GM21528 (cell line): ENCODE results near the gene PDK2.

ENCODE experiments used
- ATAC-seq: cut with Tn5 transposase; IDR thresholded peaks from one replicate; pipeline ENCODE4 v1.9.1; 2021; ENCODE audit warnings: mild to moderate bottlenecking, moderate library complexity; ENCODE audit not compliant: unreplicated experiment, low FRiP score

PDK2 gene

DNA sequence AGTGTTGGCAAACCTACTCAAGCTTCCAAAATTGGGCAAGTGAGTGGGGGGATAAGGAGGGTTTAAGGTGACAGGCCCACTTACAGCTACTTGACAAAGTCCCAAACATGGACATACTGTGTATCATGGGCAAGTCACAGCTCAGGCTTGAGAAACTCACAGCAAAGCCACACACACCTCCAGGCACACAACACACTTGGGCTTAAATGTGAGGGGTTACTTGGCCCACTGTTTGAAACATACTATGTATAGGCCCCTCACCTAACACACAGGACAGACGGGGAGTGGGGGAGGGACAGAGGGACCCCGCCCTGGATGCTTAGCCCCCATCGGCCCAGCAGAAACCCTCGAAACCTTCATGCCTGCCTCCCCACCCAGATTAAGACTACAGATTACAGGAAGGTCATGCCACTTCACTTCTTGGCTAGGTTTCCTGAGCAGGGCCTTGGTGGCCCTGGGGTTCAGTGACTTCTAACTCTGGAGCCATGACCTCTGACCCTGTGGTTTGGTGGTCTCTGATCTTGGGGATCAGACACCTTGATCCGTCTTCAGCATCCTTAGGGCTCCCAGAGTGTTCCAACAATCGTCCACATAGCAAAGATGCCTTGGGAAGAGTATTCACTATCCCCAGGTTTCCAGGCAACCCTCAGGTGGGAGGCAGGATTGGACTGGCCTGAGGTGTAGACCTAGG is 37.1 kb downstream of the PDK2 start:
- ATAC-seq, result no peak

DNA sequence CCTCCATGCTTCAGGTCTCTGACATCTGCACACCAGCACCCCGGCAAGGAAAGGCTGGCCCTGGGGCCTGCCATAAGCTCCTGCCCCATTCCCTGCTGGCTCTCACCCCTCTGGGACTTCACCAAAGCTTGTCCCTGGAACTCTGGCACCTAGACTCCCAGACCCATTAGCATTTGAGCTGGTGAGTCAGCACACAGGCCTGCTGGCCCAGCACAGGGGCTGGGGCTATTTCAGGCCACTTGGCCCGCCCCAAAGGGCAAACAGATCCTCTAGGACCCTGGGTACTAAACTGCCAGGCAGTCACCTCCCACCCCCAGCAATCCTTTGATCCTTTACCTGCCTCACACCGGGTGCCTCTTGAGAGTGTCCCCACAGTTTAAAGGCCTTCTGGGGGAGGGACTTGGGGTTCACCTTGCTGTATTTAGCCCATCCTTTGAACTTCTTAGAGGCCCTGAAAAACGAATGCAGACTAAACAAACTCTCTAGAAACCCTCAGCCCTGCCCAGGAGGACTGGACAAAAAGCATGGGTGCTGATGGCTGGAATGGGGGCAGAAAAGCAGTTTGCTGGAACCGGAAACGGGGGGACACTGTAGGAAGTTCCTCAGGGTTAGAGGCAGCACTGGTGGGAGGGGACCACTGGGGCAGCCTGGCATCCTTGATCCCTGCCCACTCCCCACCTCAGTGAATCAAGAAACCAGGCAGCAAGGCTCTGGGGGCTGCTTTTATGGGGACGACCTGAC is 38.0 kb downstream of the PDK2 start:
- ATAC-seq, result no peak

DNA sequence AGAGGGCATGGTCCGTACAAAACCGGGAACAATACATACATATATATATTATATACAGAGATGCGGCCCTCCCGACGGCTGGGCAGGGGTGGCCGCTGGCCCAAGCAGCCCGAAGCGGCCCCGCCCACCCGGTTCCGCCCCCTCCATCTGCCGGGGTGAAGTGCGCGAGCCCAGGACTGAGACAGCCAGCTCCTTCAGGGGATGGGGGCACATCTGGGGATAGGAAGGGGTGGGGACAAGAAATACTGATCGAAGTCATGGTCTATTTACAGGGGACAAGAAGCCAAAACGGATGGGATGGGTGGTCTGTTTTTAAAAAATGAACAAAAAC is 38.6 kb downstream of the PDK2 start:
- ATAC-seq, result no peak

DNA sequence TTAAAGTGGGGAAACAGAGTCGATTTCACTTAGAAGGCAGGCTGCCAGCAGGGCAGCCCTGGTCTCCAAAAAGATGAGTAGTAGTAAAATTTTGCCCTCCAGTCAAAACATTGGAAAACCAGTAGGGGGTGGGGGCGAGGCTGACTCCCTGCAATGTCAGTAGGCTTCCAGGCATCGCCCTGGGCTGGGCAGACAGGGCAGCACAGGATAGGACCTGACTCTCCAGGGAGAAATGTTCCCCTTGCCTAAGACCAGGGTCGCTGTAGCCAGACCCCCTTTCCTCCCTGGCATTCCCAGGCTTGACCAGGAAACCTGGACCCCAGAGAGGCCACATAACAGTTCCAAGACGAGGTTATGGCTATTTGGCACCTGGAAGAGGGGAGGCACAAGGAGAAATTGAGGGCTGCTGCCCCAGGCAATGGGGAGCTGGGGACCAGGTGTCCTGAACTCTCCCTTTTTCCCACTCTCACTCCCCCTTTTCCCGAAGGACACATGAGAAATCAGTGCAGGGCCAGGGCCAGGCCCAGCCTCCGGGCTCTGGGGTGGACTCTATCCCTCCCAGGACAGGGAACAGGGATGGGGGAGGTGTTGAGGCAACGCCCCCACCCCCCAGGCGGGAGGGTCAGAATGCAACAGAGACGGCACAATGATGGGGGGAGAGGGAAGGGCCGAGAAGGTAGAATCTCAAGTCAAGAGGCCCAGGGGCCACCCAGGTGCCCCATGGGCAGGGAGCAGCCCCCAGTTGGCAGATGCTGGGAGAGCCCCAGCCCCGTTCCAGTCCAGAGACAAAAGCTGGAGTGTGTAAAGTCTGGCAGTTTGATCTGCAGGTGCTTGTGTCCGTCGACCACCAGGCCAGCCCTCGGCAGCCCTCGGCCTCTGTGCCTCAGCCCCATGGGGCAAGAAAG is 39.3 kb downstream of the PDK2 start:
- ATAC-seq, result no peak

DNA sequence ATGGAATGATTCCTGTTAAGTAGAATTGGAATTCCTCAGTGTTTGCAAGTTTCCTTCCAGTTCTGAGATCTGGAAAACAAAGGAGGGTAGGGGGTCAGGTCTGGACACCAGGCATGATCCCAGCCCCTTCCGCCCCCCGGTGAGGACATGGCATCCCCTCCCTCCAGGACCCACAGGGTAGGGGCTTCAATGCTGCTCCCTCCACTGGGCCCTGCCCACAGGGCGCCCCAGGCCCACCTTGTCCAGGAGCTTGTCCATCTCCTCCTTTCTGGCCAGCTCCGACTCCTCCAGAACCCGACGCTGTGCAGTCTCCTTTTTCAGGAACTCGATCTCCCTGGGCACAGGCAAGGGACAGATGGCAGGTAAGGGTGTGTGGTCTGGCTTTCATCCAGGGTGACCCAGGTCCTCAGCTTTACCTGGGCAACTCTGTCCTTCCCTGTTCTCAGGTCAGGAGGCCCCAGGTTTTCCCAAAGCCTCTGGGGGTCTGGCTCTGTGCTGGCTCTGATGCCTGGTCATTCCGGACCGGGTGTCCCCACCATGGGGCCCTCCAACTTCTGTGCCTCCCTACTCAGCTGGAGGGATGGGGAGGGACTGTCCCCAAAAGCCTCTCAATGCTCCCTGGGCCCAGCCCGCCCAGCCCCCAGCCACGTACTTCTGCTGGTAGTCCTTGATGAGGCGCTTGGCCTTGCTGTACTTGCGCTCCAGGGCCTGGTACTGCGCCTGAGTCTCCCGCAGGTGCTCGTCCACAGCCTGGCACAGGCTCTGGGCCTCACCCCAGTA is 40.4 kb downstream of the PDK2 start:
- no peak for ATAC-seq

DNA sequence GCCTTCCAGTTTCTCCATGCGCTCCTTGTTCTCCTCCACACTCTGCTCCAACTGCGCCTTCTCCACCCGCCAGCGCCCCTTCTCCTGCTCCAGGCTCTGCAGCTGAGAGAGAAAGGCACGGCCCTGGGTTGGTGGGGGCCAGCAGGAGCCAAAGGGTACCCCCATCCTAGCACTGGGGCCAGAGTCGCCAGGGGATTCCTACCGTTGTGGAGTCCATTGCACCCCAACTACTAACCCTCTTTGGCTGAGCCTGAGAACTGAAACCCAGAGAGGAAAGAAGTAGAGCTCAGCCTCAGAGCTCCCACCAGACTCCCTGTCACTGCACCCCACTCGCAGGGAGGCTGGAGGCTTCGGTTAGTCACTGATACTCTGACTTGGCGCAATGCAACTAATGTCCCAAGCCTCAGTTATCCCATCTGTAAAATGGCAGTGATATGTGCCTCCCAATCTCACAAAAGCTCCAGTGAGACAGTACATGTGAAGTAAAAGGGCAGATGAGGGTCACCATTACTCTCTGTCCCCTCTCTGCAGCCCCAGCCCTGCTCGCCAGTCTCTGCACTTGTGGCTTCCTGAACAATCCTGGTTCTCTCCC is 41.0 kb downstream of the PDK2 start:
- no peak for ATAC-seq

DNA sequence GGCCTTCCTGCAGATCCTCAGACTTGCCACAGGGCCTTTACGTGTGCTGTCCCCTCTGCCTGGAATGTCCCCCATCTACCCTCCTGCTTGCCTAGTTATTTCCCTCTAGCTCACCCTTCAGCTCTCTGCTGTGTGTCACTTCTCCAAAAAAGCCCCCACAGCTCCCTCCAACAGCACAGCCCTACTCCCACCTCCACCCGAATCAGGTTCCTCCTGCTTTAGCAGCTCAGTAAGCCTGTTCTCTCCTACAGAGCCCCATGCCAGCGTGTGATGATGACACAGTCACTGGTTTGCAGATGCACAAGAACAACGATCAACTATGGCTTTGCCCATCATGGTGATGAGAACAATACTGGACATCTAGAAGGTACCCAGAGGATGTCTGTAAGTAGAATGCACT is 41.9 kb downstream of the PDK2 start:
- ATAC-seq, result no peak

DNA sequence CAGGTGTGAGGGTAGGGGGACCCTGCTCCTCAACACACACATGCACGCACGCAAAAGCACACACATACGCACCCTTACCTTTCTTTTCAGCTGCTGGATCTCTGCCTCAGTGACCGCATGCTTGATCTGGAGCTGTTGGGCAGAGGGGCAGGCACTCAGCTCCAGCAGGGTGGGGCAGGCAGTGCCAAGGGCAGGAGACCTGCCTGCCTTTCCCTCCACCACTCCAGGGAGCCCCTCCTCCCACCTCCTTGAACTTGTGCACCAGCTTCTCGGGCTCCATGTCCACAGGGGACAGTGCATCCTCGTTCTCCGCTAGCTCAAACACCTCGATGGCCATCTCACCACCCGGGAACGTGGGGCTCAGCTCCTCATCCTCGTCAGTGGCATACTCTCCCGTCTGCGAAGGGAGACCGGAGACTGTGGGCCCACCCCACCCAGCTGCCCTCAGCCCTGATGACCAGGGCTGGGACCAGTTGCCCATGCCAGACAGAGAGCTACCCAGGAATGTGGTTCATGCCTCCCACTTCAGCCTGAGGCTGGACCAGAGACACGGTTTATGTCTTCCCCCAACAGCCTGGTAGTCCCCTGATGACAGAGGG is 44.1 kb downstream of the PDK2 start:
- no peak for ATAC-seq

DNA sequence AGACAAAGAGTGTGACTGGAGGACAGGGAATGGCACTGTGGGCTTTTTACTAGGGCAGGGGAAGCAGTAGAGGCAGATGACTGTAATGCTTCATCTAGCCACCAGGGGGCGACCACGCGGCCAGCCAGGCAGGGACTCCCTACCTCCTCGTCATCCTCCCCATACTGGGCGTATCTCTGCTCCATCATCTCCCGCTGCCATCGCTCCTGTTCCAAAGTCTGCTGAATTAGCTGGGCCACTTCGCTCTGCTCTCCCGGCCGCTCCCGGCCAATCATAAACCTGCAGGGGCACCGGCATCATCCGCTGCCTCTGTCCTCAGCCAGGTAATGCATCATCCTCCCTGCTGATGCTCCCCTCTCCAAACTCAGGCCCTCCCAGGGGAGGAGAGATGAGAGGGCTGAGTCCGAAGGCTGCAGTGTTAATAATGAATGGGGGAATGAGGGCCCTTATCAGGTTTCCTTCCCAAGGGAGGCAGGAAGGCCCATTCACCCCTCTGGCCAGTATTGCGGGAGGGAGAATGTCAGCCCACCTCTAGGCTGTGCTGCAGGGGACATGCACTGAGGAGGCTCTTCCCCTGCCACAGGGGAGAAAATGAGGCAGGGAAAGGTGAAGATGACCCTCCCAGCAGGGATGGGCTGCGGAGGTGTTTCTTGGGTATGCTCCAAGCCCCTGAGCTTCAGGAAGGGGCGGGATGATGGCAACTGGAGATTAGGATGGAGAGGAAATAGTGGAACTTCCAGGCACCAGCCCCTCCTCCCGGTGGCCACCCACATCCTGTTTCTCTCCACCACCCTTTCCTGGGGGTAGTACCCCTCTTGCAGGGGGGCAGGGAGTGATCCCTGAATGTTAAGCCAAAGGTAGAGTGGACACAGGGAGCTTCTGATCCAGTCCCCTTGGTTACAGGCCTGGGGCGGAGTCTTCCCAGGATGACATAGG is 45.1 kb downstream of the PDK2 start:
- ATAC-seq, result no peak

DNA sequence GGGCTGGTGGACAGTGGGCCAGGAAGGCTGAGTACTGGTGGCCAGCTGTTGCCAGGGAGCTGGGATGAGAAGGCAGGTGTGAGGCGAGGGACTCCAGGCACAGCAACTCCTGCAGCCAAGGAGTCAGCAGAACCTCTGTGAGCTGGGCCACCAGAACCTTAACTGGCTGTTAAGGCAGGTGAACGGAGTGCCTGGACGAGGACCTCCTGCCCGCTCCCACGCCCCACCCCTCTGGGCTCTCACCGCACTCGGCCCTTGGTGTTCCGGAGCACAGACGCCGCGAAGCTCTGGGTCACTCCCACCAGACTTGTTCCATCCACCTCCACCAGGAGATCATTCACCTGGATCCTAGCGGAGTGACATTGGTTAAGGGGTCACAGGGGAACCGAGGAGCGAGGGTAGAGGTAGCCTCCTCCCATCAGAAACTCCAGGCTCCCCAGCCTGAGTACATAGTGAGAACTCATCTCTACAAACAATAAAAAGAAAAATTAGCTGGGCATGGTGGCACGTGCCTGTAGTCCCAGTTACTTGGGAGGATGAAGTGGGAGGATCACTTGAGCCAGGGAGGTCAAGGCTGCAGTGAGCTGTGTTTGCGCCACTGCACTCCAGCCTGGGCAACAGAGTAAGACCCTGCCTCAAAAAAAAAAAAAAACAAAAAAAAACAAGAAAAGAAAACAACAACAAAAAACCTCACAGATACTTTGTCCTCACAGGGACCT is 46.0 kb downstream of the PDK2 start:
- ATAC-seq, result no peak

DNA sequence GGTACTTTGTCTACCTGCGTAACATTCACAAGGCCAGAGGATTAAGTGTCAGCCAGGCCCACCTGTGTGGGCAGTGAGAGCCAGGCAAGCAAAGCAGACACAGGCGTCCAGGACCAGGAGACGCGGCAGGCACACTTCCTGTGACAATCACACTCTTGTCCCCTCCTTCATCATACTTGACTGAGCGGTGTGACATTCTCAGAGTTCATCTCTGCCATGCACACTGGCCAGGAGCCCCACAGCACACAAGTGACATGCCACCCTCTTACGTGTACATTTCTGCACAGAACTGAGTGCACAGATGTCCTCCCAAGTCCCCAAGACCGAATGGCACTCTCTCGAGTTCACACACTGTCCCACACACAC is 46.6 kb downstream of the PDK2 start:
- ATAC-seq, result no peak

DNA sequence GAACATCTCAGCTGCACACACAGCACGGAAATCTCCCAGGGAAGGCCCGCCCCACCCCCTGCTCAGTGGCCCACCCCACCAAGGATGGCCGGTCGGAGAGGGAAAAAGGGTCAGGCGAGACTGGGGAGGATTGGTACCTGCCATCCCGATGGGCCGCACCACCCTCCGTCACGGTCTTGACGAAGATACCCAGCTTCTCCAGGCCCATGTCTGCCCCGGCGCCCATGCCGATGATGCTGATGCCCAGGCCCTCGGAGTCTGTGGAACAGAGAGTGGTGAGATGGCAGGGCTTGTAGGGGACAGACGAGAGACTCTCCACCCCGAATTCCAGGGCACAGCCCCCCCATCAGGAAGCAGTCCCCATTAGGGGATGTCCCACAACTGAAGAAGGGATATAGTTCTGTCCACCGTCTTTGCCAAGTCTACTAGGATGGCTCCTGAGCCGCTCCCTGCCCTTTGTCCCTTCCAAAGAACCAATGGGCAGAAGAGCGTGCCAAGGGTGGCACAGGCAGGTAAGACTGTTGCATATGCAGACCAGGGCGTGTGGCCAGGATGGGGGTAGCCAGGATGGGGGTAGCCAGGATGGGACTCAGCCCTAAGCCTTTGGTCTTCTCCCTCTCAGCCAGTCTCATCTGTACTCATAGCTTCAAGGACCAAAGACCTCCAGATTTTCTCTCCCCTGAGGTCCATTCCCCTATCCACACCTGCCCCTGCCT is 48.5 kb downstream of the PDK2 start:
- ATAC-seq, result no peak

DNA sequence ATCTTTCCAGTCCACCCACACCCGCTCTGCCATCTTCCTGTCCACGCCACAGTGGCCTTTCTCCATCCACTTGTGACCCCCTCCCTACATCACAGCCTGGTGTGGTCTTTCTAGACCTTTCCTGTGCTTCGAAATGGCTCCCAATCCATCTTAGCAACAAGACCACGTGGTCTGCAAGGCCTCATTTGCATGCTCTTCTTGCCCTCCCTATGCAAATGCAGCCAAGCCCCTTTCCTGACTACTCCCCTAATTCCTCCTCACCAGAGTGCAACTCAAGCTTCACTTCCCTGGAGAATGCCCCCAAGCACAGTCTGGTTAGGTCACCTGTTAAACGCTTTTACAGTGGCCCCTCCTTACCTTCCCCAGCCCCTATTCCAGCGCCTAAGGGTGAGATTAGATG is 49.2 kb downstream of the PDK2 start:
- no peak for ATAC-seq

DNA sequence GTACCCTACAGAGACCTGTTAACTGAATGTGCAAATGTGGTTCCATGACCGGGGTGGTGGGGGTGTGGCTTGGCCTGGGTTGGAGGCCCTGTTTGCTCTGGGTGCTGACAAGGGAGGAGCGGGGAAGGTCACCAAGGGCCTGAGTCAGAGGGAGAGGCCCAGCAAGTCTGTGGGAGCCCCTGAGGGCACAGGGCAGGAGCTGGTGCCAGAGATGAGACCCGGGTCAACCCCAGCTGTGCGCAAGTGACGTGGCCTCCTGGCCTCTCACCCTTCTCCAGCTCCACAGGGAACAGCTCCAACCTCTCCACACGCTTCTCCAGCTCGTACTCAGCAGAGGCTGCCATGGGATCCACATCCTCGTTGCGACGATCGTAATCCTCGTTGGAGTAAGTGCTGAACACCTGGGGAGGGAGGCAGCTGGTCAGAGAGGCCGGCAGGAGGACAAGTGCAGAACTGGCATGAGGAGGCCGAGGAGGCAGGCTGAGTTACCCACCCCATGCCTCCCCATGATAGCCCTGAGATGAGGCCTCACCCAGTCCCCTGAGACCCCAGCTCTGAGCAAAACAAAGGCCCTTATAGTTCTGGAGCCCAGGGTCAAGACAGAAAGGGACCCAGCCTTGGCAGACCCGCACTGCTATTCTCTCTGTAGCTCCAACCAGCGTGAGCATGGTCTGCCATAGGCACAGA is 49.8 kb downstream of the PDK2 start:
- ATAC-seq, result no peak

DNA sequence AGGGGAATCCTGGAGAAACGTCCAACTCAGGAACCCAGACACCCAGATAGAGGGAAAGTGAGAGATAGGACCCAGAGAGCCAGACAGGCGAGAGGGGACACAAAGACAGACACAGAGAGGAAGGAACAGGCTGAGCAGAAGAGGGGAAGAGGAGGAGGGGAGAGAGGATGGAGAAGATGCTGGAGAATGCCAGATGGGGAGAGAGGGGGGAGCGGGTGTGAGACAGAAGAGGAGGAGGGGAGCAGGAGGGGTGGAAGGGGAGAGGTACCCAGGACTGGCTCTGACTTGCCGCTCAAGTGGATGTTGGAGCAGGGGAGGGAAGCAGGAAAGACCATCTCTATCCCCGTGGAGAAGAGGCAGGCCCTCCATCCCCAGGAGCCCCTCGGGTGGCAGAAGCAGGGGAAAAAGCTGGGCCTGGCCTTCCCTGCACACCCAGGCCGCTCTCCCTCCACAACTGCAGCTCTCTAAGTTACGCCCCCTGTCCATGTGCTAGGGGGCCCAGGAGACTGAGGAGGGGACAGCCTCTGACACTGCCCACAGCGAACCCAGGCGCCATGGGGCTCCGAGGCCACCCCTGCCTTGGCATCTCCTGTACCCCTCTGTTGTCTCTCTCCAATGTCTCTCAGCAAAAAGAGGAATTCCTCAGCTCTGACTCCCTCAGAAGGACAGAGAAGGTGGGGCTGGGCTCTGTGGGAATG is 50.5 kb downstream of the PDK2 start:
- no peak for ATAC-seq

DNA sequence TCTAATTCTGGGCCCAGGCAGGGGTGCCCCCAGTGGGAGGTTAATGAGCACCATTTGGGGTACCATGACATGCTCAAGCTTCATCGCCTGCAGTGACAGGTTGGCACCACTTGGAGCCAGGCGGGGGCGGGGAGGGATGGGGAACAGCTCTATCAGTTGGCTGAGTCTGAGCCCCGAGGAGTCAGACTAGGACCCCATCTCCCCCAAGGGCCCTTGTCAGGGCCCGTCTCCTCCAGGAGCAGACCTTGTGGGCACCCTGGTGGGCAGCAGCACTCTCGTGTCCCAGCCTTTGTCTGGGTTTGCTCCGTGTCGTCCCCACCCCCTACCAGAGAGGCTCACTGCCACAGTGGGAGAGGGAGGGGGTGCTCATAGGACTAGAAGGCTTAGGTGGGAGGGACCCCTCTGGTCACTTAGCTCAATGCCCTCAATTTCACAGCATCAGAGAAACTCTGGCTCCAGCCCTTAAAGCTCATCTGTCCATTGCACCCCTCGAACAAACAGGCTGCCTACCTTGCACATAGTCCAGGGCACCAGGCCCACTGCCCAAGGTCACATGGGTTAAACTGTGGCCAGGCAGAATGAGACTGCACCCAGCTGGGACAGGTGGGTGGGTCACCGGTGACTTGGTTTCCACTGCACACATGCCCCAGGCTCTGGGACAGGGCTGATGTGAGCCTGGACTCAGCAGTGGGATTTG is 51.2 kb downstream of the PDK2 start:
- ATAC-seq, result no peak
